ENCODE measurements around the gene CBY3.
"Not testable (repeated sequence)": the region's sequence is repeated elsewhere in the genome, so short reads cannot be mapped to it uniquely, and the experiment has no call there.

The CBY3 gene

GRCh38 chr5:179661647-179662046, 19.2 kb downstream of the CBY3 start:
- DNase-seq, result not testable (repeated sequence)

DNA sequence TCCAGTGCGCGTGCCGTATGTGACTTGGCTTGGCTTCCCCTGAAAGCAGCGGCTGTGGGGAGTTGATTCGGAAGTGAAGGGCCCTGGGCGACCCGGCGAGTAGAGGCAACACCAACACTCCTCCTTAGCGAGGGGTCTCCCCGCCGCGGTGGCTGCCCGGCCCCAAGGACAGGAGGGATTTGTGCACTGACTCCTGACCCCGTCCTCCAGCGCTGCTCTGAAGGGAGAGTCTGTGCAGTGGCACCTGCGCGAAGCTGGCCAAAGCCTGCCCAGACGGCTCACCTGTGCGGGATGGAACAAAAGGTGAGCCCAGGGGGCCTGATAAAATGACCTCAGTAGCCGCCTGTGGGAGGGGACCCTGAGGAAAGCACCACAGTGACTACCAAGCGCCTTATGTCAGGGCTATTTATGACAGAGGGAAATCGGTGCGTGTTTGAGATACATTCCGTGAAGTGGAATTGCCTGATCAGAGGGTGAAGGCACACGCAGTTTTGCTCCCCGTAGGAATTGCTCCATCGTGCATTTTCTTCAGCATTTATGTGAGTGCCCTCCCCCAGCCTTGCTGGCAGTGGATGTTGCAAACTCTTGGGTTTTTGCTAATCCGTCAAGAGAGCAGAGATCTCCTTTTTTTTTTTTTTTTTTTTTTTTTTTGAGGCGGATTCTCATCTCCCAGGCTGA, 22.5 kb downstream of the CBY3 start:
- peak; percentile 34 for DNase-seq

- DNase-seq, result not testable (repeated sequence)
Measured at GRCh38 chr5:179657302-179658178, 23.3 kb downstream of the CBY3 start.

GRCh38 chr5:179653135-179653534, 27.7 kb downstream of the CBY3 start:
- not testable (repeated sequence) for DNase-seq

DNA sequence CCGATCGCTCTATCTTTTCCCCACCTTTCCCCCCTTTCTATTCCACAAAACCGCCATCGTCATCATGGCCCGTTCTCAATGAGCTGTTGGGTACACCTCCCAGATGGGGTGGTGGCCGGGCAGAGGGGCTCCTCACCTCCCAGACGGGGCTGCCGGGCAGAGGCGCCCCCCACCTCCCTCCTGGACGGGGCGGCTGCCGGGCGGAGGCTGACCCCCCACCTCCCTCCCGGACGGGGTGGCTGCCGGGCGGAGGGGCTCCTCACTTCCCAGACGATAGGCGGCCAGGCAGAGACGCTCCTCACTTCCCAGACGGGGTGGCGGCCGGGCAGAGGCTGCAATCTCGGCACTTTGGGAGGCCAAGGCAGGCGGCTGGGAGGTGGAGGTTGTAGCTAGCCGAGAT, 30.6 kb downstream of the CBY3 start:
- DNase-seq, result not testable (repeated sequence)

- DNase-seq, result not testable (repeated sequence)
Measured at GRCh38 chr5:179649166-179649703, 31.6 kb downstream of the CBY3 start.

DNA sequence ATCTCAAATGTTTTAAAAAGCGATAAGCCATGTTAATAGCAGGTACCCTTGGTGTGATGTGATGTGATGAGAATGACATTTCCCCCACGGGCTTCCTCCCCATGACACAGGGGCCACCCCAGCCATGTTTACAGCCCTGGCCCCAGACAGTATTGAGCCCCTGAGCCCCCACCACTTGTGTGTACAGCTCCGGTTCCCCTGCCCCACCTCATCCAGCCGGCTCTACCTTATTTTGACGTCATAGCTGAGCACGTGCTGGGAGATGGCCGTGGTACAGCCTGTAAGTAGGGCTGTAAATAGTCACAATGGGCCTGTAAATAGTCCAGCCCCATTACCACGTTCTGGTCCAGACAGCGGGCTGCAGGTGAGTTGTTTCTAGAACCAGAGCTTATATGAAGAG, 32.4 kb downstream of the CBY3 start:
- no peak for DNase-seq

GRCh38 chr5:179644766-179645165, 36.1 kb downstream of the CBY3 start:
- not testable (repeated sequence) for DNase-seq

DNA sequence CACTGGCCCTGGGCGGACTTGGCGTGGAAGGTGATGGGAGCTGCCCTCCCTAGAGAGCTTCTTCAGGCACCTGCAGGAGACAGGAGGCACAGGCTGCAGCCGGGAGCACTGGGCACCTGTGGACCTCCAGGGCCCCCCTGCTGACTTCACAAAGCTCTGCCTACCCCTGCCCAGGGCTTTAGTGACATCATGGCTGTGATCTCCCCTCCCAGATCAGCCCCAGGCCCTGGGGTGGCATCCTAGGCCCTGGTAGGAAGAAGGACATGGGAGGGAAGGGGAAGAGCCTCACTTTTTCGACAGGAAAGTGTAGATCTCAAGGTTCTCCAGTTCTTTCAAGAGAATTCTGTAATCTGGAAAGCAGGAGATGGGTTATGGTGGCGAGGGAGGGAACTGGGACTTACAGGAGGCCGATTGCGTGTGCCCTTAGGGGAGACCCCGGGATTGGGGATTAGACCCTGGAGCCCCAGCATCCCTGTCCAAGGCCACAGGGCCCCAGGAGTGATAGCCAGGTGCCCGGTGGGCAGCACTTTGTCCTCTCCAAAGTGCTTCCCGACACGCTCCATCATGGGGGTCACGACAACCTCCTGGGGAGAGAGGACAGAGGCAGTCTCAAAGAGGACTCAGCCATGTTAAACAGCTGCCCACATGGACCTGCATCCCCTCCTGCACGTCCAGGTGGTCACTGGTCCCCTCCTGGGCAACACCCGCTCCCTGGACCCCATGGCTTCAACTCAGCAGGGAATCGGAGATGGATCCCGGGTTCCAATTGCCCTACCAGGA, 37.5 kb downstream of the CBY3 start:
- DNase-seq, result not testable (repeated sequence)

GRCh38 chr5:179642626-179643025, 38.2 kb downstream of the CBY3 start:
- not testable (repeated sequence) for DNase-seq

GRCh38 chr5:179641745-179642144, 39.1 kb downstream of the CBY3 start:
- DNase-seq, result not testable (repeated sequence)

- DNase-seq, result not testable (repeated sequence)
Measured at GRCh38 chr5:179639296-179639695, 41.5 kb downstream of the CBY3 start.

GRCh38 chr5:179634370-179635172, 46.3 kb downstream of the CBY3 start:
- DNase-seq, result not testable (repeated sequence)

GRCh38 chr5:179633501-179634369, 47.1 kb downstream of the CBY3 start:
- not testable (repeated sequence) for DNase-seq

Data from activated T-cell treated with anti-CD3 and anti-CD28 coated beads, Interleukin-2, amount 50 U/mL, for 1 hour (primary cell).